ACC112 (cell line): ENCODE data around the gene UPK2.

Source experiments
- H2AFZ ChIP-seq: fragments of 200-600 bp; sonication (generic); one replicate; pipeline ENCODE4 v1.6.0; 2017; ENCODE audit warnings: antibody characterized with exemption, low read length; ENCODE audit not compliant: unreplicated experiment
- H3K27ac ChIP-seq: fragments of 200-600 bp; sonication (generic); 2 replicates; pipeline ENCODE4 v1.5.1; 2014; ENCODE audit warnings: low read depth, mild to moderate bottlenecking, antibody characterized with exemption, low read length, moderate library complexity
- H3K27me3 ChIP-seq: fragments of 200-600 bp; sonication (generic); 2 replicates; pipeline ENCODE4 v1.6.1; 2014; ENCODE audit warnings: mild to moderate bottlenecking, antibody characterized with exemption, low read length, moderate library complexity, mixed read lengths; ENCODE audit not compliant: insufficient read depth
- H3K36me3 ChIP-seq: fragments of 200-600 bp; sonication (generic); 2 replicates; pipeline ENCODE4 v1.6.1; 2016; ENCODE audit warnings: mild to moderate bottlenecking, antibody characterized with exemption, low read length, moderate library complexity, mixed read lengths; ENCODE audit not compliant: insufficient read depth
- H3K4me1 ChIP-seq: fragments of 200-600 bp; sonication (generic); one replicate; pipeline ENCODE4 v1.6.1; 2016; ENCODE audit warnings: low read length, mixed read lengths; ENCODE audit not compliant: insufficient read depth, unreplicated experiment, control insufficient read depth
- H3K4me3 ChIP-seq: fragments of 200-600 bp; sonication (generic); 2 replicates; pipeline ENCODE4 v1.5.1; 2014; ENCODE audit warnings: mild to moderate bottlenecking, low read depth, low read length
- H3K79me2 ChIP-seq: fragments of 200-600 bp; sonication (generic); one replicate; pipeline ENCODE4 v1.6.0; 2016; ENCODE audit warnings: low read length; ENCODE audit not compliant: control insufficient read depth, unreplicated experiment, insufficient read depth

The UPK2 gene

GRCh38 chr11:118956094-118956846, at the start of gene UPK2:
Gene UPK2, plus strand, starts transcription at chr11:118956298. Its CDS starts 53 bp downstream, at chr11:118956351.
- no peaks in the 10 kb centered on the region for H3K4me1 ChIP-seq
- H3K36me3 ChIP-seq, result no peaks in the 10 kb centered on the region
- H3K79me2 ChIP-seq, result no peaks in the 10 kb centered on the region
- H3K27ac ChIP-seq, result no peak within 1 kb of the TSS
- no peak within 1 kb of the TSS for H2AFZ ChIP-seq
- H3K4me3 ChIP-seq, result no peak within 1 kb of the TSS
- H3K27me3 ChIP-seq, result peaks cover 14% of the 10 kb centered on the region; the same call in 1 of the 2 replicates

- H3K27ac ChIP-seq, result peak overlapping the region; percentile 25; the same call in 1 of the 2 replicates
- H3K79me2 ChIP-seq, result peaks cover 57% of the 10 kb centered on the region
- H2AFZ ChIP-seq, result no peak overlapping the region
- 0 out of 2 replicates have a peak, but pooled peaks cover 9% of the 10 kb centered on the region for H3K36me3 ChIP-seq
- H3K4me1 ChIP-seq, result peaks cover 47% of the 10 kb centered on the region
- H3K4me3 ChIP-seq, result no peak overlapping the region
- H3K27me3 ChIP-seq, result no peaks in the 10 kb centered on the region
Observed at GRCh38 chr11:118907051-118908042, 48.8 kb upstream of the UPK2 start.

GRCh38 chr11:118908264-118908663, 47.8 kb upstream of the UPK2 start:
- Histone ChIP-seq H3K27ac (no peak overlapping the region), H3K4me3 (no peak overlapping the region), H3K36me3 (0 out of 2 replicates have a peak, but pooled peaks cover 9% of the 10 kb centered on the region), H3K79me2 (peaks cover 62% of the 10 kb centered on the region), H3K4me1 (peaks cover 56% of the 10 kb centered on the region), H3K27me3 (no peaks in the 10 kb centered on the region), H2AFZ (no peak overlapping the region)

GRCh38 chr11:118908901-118909618, 47.0 kb upstream of the UPK2 start:
- Histone ChIP-seq H3K27me3 (no peaks in the 10 kb centered on the region), H3K4me3 (peak overlapping the region; percentile 73), H3K4me1 (peaks cover 63% of the 10 kb centered on the region), H3K36me3 (0 out of 2 replicates have a peak, but pooled peaks cover 4% of the 10 kb centered on the region), H3K79me2 (peaks cover 63% of the 10 kb centered on the region), H2AFZ (no peak overlapping the region), H3K27ac (peak overlapping the region; percentile 99)

GRCh38 chr11:118909619-118910308, 46.3 kb upstream of the UPK2 start:
- Histone ChIP-seq H3K4me3 (peak overlapping the region; percentile 73), H2AFZ (no peak overlapping the region), H3K79me2 (peaks cover 66% of the 10 kb centered on the region), H3K36me3 (0 out of 2 replicates have a peak, but pooled peaks cover 4% of the 10 kb centered on the region), H3K27me3 (no peaks in the 10 kb centered on the region), H3K27ac (peak overlapping the region; percentile 99), H3K4me1 (peaks cover 70% of the 10 kb centered on the region)

GRCh38 chr11:118910309-118911112, 45.6 kb upstream of the UPK2 start:
- Histone ChIP-seq H3K4me1 (peaks cover 77% of the 10 kb centered on the region), H3K27me3 (no peaks in the 10 kb centered on the region), H3K4me3 (peak overlapping the region; percentile 73), H3K27ac (peak overlapping the region; percentile 99), H3K36me3 (0 out of 2 replicates have a peak, but pooled peaks cover 4% of the 10 kb centered on the region), H2AFZ (no peak overlapping the region), H3K79me2 (peaks cover 70% of the 10 kb centered on the region)

DNA sequence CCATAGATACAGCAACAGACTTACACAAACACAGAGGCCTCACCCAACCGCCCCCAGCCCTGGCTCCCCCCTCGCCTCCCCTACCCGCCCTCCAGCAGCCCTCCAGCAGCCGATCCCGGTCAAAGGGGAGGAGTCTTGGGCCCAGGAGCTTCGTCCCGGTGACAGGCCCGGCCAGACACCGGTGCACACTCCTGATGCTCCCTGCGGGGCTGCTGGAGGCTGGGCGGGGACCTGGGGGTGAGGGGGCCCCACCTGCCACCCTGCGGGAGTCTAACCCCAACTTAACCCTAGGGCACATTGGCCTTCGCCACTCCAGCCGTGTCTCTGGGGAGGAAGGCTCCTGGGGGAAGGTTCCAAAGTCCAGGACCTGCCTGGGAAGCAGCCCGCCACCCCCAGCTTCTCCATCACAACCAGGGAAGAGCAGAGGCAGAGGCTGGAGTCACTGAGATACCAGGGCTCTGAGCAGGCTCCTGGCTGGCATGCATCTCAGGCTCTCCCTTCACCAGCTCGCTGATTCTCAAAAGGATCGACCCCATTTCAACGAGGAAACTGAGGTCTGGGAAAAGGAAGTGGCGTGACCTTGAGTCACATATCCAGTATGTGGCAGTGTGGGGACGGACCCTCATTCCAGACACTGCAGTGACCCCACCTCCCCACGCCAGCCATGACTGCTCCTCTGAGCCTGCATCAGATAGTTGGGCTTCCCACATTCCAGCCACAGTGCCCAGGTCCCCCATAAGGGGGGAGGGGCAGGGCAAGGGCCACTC, 44.8 kb upstream of the UPK2 start:
- no peak overlapping the region for H2AFZ ChIP-seq
- H3K27me3 ChIP-seq, result no peaks in the 10 kb centered on the region
- peaks cover 85% of the 10 kb centered on the region for H3K4me1 ChIP-seq
- 0 out of 2 replicates have a peak, but pooled peaks cover 4% of the 10 kb centered on the region for H3K36me3 ChIP-seq
- peaks cover 75% of the 10 kb centered on the region for H3K79me2 ChIP-seq
- peak overlapping the region; percentile 99 for H3K27ac ChIP-seq
- peak overlapping the region; percentile 71 for H3K4me3 ChIP-seq

DNA sequence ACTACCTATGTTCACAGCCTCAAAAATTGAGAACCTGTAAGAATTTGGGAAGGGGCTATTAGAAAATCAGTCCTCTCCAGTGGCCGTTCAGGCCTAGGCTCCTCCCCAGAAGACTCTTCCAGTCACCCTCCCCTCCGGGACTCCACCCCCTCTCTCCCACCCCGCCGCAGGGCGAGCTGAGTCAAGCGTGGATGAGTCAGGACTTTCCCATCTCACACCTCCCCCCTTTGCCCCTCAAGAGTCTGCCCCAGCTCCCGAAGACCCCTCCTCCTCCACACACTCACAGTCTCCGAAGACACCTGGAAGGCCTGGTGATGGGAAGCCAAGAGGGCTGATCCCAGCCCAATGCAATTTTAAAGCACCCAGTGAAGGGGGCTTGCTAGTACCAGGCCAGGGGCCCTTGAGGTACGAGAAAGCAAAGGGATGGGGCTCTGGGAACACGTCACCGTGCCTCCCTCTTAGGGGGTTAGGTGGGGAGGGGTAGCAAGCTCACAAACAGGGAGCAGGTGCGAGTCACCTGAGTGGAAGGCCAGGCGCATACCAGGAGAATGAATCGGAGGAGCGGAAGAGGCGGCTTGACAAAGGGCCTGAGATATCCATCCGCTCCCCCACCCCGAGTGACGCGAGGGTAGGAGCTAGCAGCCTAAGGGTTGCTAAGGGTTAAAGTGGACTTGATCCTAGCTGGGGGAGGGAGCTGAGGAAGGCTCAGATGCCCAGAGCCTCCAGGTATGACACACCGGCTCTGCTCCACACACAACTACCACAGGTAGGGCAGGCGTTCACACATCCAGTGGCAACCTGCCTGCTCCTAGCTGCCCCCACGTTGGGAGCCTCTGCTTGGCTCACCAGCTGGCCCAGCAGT, 44.0 kb upstream of the UPK2 start:
- peak overlapping the region; percentile 99 for H3K27ac ChIP-seq

More for the DNA sequence above, 44.0 kb upstream of the UPK2 start:
- peaks cover 92% of the 10 kb centered on the region for H3K4me1 ChIP-seq
- no peaks in the 10 kb centered on the region for H3K36me3 ChIP-seq
- peaks cover 78% of the 10 kb centered on the region for H3K79me2 ChIP-seq
- no peaks in the 10 kb centered on the region for H3K27me3 ChIP-seq
- H3K4me3 ChIP-seq, result peak overlapping the region; percentile 71
- H2AFZ ChIP-seq, result no peak overlapping the region
